ENCODE results near the gene COQ9.

GRCh38 chr16:57505169-57505568 is 57.9 kb downstream of the COQ9 start:
- TF ChIP-seq CTCF (IDR thresholded peaks at IDR 0.05) (no peak), POLR2A (IDR thresholded peaks at IDR 0.05) (no peak)
